Transverse colon (tissue), 4 donors: Measurements from ENCODE around the gene TSPOAP1. TPM values are rescaled to one million over a fixed set of nuclear protein-coding genes. Genes with fewer than 3 reads are reported as not detected.
A peak's percentile ranks its signal among the peaks of the same experiment; 100 is the strongest.

Source experiments
- DNase-seq: peaks from one replicate; pipeline ENCODE4 v3.0.0-alpha.2; 2019
- H3K27ac ChIP-seq, 4 donors: fragments of 200-600 bp; sonication (generic); 2 replicates each; pipeline ENCODE4 v1.5.1; 2016 to 2018; ENCODE audit warnings: inconsistent platforms in 4 of 4
- H3K27me3 ChIP-seq: fragments of 200-600 bp; sonication (generic); 2 replicates; pipeline ENCODE4 v1.5.1; 2017; ENCODE audit warnings: inconsistent platforms
- H3K36me3 ChIP-seq, 4 donors: fragments of 200-600 bp; sonication (generic); 2 replicates each; pipeline ENCODE4 v1.5.1; 2017 to 2019; ENCODE audit warnings: inconsistent platforms in 4 of 4
- H3K4me1 ChIP-seq, 4 donors: fragments of 200-600 bp; sonication (generic); 2 replicates each; pipeline ENCODE4 v1.5.1; 2017 to 2020; ENCODE audit warnings: inconsistent platforms in 4 of 4
- H3K4me3 ChIP-seq, 4 donors: fragments of 200-600 bp; sonication (generic); 1 replicate in 1 of 4; 2 replicates in 3 of 4; pipeline versions ENCODE4 v1.5.1 to v1.6.1; 2017 to 2019; ENCODE audit warnings: inconsistent platforms in 4 of 4
- H3K9me3 ChIP-seq, 2 donors: fragments of 200-600 bp; sonication (generic); 2 replicates each; pipeline ENCODE4 v1.5.1; 2017 to 2019; ENCODE audit warnings: inconsistent platforms in 2 of 2
- CTCF ChIP-seq, 5 experiments: fragments of 200-600 bp in 3 of 5; fragments of 450-650 bp in 2 of 5; sonication (generic) in 3 of 5; IDR thresholded peaks; 1 replicate in 2 of 5; 2 replicates in 3 of 5; pipeline ENCODE4 v1.5.1; 2016 to 2017; ENCODE audit warnings: antibody characterized with exemption in 5 of 5, inconsistent platforms in 3 of 5, mild to moderate bottlenecking in 2 of 5, moderate library complexity in 1 of 5
- EP300 ChIP-seq: sonication (generic); formaldehyde crosslinking; IDR thresholded peaks from one replicate; pipeline ENCODE4 v1.6.1; 2017; ENCODE audit warnings: antibody characterized with exemption, low read depth
- POLR2A ChIP-seq: fragments of 450-650 bp; IDR thresholded peaks from one replicate; pipeline ENCODE4 v1.6.1; 2016; ENCODE audit warnings: antibody characterized with exemption, mild to moderate bottlenecking, moderate library complexity
- POLR2AphosphoS5 ChIP-seq, 3 donors: sonication (generic); formaldehyde crosslinking; IDR thresholded peaks; one replicate each; pipeline ENCODE4 v1.6.1; 2016; ENCODE audit warnings: antibody characterized with exemption in 3 of 3
- WGBS, 2 donors: methylation state at CpG; one replicate each; pipeline ENCODE4 v1.1.5; 2018; ENCODE audit warnings: low coverage in 1 of 2; 5-methylcytosine and 5-hydroxymethylcytosine counted together
- in situ Hi-C, 4 donors: fragments of 200-750 bp; cut with MboI; loops; one replicate each; pipeline versions ENCODE4 v1.15.0 to v1.15.1; 2017; ENCODE audit warnings: low sequenced_read_pairs in 3 of 4, low pct_ligation_motif_present in 1 of 4, low pct_unique_long_range_greater_than_20kb in 1 of 4
- intact Hi-C: fragments of 100-400 bp; cut with DNase I; formaldehyde crosslinking; loops from one replicate; pipeline ENCODE4 v1.15.1; 2023; ENCODE audit warnings: low total_unique reads
- total RNA-seq, 4 donors: library from RNA; depleted of rRNA; stranded (reverse); fragments of >200 nt; gene quantifications; one replicate each; pipeline ENCODE4 v1.1.0, GENCODE V29; 2016

TSPOAP1 gene
- total RNA-seq, 4 donors from 2014 or later: 4.4 to 21.7 (median 9.4) TPM

- H3K36me3 ChIP-seq: no peaks in the 10 kb centered on the region
- H3K4me3 ChIP-seq: no peak overlapping the region
- no peaks in the 10 kb centered on the region for H3K27me3 ChIP-seq
- no peak overlapping the region for H3K27ac ChIP-seq
- in situ Hi-C loops (no loop called here), intact Hi-C loops (no loop called here)
- peaks cover 4 to 13% (median 11%) of the 10 kb centered on the region in 4 donors for H3K4me1 ChIP-seq
- DNase-seq: no peak
- WGBS, 2 donors: 87% methylated on average over 9 of the region's 9 CpGs; no CpG with 5 or more reads in 1 of the 2 donors
- TF ChIP-seq POLR2AphosphoS5 (IDR thresholded peaks at IDR 0.05) (no peak), POLR2A (no peak), CTCF (IDR thresholded peaks at IDR 0.05) (no peak), EP300 (no peak)
- no peaks in the 10 kb centered on the region for H3K9me3 ChIP-seq
These were observed 1.8 kb downstream of the TSPOAP1 start for GRCh38 chr17:58326609-58327362.

- intact Hi-C loops (no loop called here), in situ Hi-C loops (no loop called here)
- DNase-seq: no peak
- Histone ChIP-seq H3K4me3 (no peak overlapping the region), H3K27ac (no peak overlapping the region), H3K4me1 (peaks cover 4 to 13% (median 11%) of the 10 kb centered on the region in 4 donors), H3K9me3 (no peaks in the 10 kb centered on the region), H3K27me3 (no peaks in the 10 kb centered on the region), H3K36me3 (no peaks in the 10 kb centered on the region)
- TF ChIP-seq CTCF (IDR thresholded peaks at IDR 0.05): no peak
- no peak for TF ChIP-seq POLR2A
- TF ChIP-seq POLR2AphosphoS5 (IDR thresholded peaks at IDR 0.05): no peak
- TF ChIP-seq EP300: no peak
- WGBS, 2 donors: 82 to 86% methylated on average over 5 to 11 of the region's 11 CpGs
These were observed 2.6 kb downstream of the TSPOAP1 start for GRCh38 chr17:58325976-58326468.

- no peak overlapping the region for H3K27ac ChIP-seq
These were observed 3.3 kb downstream of the TSPOAP1 start for GRCh38 chr17:58325289-58325726.

More at GRCh38 chr17:58325289-58325726, 3.3 kb downstream of the TSPOAP1 start:
- intact Hi-C loops: no loop called here
- Histone ChIP-seq H3K4me3 (peak overlapping the region in 1 of 4 donors; percentile 69), H3K4me1 (peaks cover 4 to 13% (median 11%) of the 10 kb centered on the region in 4 donors), H3K9me3 (no peaks in the 10 kb centered on the region), H3K27me3 (no peaks in the 10 kb centered on the region), H3K36me3 (no peaks in the 10 kb centered on the region)
- DNase-seq: no peak
- TF ChIP-seq POLR2AphosphoS5 (IDR thresholded peaks at IDR 0.05) (no peak), CTCF (IDR thresholded peaks at IDR 0.05) (no peak), EP300 (no peak), POLR2A (no peak)
- 80 to 83% methylated on average over 2 to 11 of the region's 11 CpGs for WGBS, 2 donors
- in situ Hi-C loops: no loop called here
